NT2/D1 (cell line): ENCODE data around the gene CACNG1.

Experiments used
- SUZ12 ChIP-seq: IDR thresholded peaks from 2 replicates; pipeline ENCODE4 v1.6.1; 2011; ENCODE audit not compliant: insufficient read length, insufficient read depth; ENCODE audit errors: extremely low read depth
- YY1 ChIP-seq: IDR thresholded peaks from 2 replicates; pipeline ENCODE4 v1.6.1; 2011; ENCODE audit not compliant: insufficient read length, insufficient read depth
- ZNF274 ChIP-seq: IDR thresholded peaks from 2 replicates; pipeline ENCODE4 v1.6.1; 2011; ENCODE audit warnings: mild to moderate bottlenecking, low read depth, low read length

GRCh38 chr17:67088639-67089038 is 44.3 kb downstream of the CACNG1 start:
- no peak for TF ChIP-seq ZNF274
- TF ChIP-seq SUZ12: no peak
- no peak for TF ChIP-seq YY1
